Activated T-helper 2 cell treated with anti-CD3 and anti-CD28 coated beads, Interferon-gamma antibody, Interleukin-2, Interleukin-4, amounts not matched to agents 10 μg/mL and 5 μg/mL and 100 μg/mL, durations not matched to agents 14 hours and 24 hours and 36 hours (primary cell): ENCODE results near the gene ICAM1. TPM values are rescaled to one million over a fixed set of nuclear protein-coding genes. Genes with fewer than 3 reads are reported as not detected.

Source experiments
- DNase-seq: peaks from one replicate; pipeline ENCODE4 v3.0.0; 2021; ENCODE audit warnings: low spot score
- H3K27ac Mint-ChIP-seq: one replicate; pipeline ENCODE4 v1.8.0; 2021; ENCODE audit warnings: mixed read lengths
- H3K27me3 Mint-ChIP-seq: one replicate; pipeline ENCODE4 v1.8.0; 2021; ENCODE audit warnings: low read depth, mixed read lengths
- H3K36me3 Mint-ChIP-seq: one replicate; pipeline ENCODE4 v1.8.0; 2021; ENCODE audit warnings: low read depth, mixed read lengths
- H3K4me1 Mint-ChIP-seq: one replicate; pipeline ENCODE4 v1.8.0; 2021; ENCODE audit warnings: low read depth, mixed read lengths
- H3K4me3 Mint-ChIP-seq: one replicate; pipeline ENCODE4 v1.8.0; 2021; ENCODE audit warnings: low read depth, mild to moderate bottlenecking, moderate library complexity, mixed read lengths
- H3K9me3 Mint-ChIP-seq: one replicate; pipeline ENCODE4 v1.8.0; 2021; ENCODE audit warnings: mixed read lengths
- intact Hi-C: fragments of 100-400 bp; cut with micrococcal nuclease; formaldehyde crosslinking; loops from one replicate; pipeline ENCODE4 v1.15.1; 2023
- total RNA-seq: library from RNA; stranded (reverse); gene quantifications from 2 replicates; pipeline ENCODE4 v1.2.3, GENCODE V29; 2022

ICAM1 gene
- total RNA-seq, 1 donor from 2014 or later: 75.7 TPM

- intact Hi-C loops: loop anchor here (10.0 kb wide), 1 partner anchor 361 kb away; the partner anchor contains the start of gene ILF3
- peaks cover 44% of the 10 kb centered on the region for H3K4me1 Mint-ChIP-seq
- no peak overlapping the region for H3K27ac Mint-ChIP-seq
- H3K27me3 Mint-ChIP-seq: peaks cover 54% of the 10 kb centered on the region
- H3K9me3 Mint-ChIP-seq: no peaks in the 10 kb centered on the region
- peak overlapping the region; percentile 37 for H3K4me3 Mint-ChIP-seq
- H3K36me3 Mint-ChIP-seq: peaks cover 9% of the 10 kb centered on the region
- DNase-seq: no peak
Measured at GRCh38 chr19:10293637-10294367, 22.9 kb downstream of the ICAM1 start.

DNA sequence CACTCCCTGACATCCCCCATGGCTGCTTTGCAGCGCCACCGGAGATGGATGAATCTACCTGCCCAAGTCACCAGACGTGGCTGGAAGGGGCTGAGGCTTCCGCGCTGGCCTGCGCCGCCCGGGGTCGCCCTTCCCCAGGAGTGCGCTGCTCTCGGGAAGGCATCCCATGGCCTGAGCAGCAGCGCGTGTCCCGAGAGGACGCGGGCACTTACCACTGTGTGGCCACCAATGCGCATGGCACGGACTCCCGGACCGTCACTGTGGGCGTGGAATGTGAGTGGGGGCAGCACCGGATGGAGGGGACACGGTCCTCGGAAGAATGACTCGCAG, 23.4 kb downstream of the ICAM1 start:
- Mint-ChIP-seq H3K36me3 (peaks cover 9% of the 10 kb centered on the region), H3K4me3 (peak overlapping the region; percentile 2), H3K27ac (no peak overlapping the region), H3K27me3 (peaks cover 53% of the 10 kb centered on the region), H3K9me3 (no peaks in the 10 kb centered on the region), H3K4me1 (peaks cover 41% of the 10 kb centered on the region)
- DNase-seq: no peak
- intact Hi-C loops: loop anchor here (10.0 kb wide), 1 partner anchor 360 kb away; the partner anchor contains the start of gene ILF3

DNA sequence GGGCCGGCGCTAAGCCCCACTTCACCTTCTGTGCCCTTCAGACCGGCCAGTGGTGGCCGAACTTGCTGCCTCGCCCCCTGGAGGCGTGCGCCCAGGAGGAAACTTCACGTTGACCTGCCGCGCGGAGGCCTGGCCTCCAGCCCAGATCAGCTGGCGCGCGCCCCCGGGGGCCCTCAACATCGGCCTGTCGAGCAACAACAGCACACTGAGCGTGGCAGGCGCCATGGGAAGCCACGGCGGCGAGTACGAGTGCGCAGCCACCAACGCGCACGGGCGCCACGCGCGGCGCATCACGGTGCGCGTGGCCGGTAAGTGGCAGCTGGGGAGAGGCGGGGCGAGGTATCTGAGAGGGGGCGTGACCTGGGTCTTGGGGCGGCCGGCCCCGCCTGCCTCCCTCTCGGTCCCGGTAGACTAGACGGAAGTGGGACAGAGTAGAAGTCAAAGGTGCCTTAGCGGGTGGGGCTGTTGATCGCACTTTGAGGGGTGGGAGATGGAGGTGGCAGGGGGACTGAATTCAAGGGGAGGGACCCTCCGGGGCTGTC, 24.5 kb downstream of the ICAM1 start:
- intact Hi-C loops: loop anchor here (1.0 to 10.0 kb wide), 2 partner anchors 8 to 359 kb away; partner anchors contain the start of gene ILF3
- H3K27me3 Mint-ChIP-seq: peaks cover 51% of the 10 kb centered on the region
- no peaks in the 10 kb centered on the region for H3K9me3 Mint-ChIP-seq
- peak overlapping the region; percentile 69 for H3K4me3 Mint-ChIP-seq
- H3K4me1 Mint-ChIP-seq: peaks cover 35% of the 10 kb centered on the region
- no peak overlapping the region for H3K27ac Mint-ChIP-seq
- DNase-seq: peak; percentile 64
- peaks cover 9% of the 10 kb centered on the region for H3K36me3 Mint-ChIP-seq

- intact Hi-C loops: loop anchor here (1.0 to 10.0 kb wide), 2 partner anchors 9 to 359 kb away; partner anchors contain the start of gene ILF3
- peaks cover 46% of the 10 kb centered on the region for H3K27me3 Mint-ChIP-seq
- H3K36me3 Mint-ChIP-seq: peaks cover 9% of the 10 kb centered on the region
- H3K9me3 Mint-ChIP-seq: no peaks in the 10 kb centered on the region
- H3K4me3 Mint-ChIP-seq: peak overlapping the region; percentile 69
- no peak overlapping the region for H3K27ac Mint-ChIP-seq
- DNase-seq: no peak
- peaks cover 29% of the 10 kb centered on the region for H3K4me1 Mint-ChIP-seq
Measured at GRCh38 chr19:10295847-10296591, 25.1 kb downstream of the ICAM1 start.

- DNase-seq: no peak
- Mint-ChIP-seq H3K9me3 (no peaks in the 10 kb centered on the region), H3K4me1 (peaks cover 10% of the 10 kb centered on the region), H3K27ac (no peak overlapping the region), H3K4me3 (no peak overlapping the region), H3K36me3 (peaks cover 3% of the 10 kb centered on the region), H3K27me3 (peaks cover 18% of the 10 kb centered on the region)
- intact Hi-C loops: loop anchor here (10.0 kb wide), 1 partner anchor 355 kb away; the partner anchor contains the start of gene ILF3
Measured at GRCh38 chr19:10299545-10300458, 28.9 kb downstream of the ICAM1 start.

DNA sequence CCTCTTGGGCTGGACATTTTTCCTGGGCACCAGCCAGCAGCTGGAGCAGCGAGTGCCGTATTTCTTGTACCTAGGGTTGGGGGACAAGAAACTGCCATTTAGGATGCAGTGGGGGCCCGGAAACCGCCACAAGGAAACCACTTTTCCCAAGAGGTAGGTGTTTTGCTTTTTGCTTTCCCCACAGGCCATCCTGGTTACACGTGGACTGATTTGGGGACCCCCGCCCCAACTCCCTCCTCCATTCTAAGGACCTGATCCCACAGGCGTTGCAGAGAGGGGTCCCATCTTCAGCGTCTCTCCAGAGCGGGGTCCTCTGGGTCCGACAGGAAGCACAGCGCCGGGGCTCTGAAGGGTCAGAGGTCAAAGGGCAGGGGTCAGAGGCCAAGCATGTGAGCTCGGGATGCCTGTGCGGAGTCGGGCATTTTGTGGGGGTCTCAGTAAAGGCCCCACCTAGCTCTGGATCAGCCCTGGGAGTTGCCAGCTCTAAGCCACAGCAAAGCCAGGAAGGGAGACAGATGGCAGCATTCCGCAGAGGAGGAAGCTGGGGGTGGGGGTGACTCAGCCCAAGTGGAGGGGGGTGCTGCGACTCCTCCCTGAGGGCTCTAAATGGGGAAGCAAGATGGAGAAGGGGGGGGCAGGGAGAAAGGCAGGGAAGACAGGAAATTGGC, 34.4 kb downstream of the ICAM1 start:
- intact Hi-C loops: no loop called here
- H3K4me3 Mint-ChIP-seq: no peak overlapping the region
- peaks cover 4% of the 10 kb centered on the region for H3K27me3 Mint-ChIP-seq
- H3K27ac Mint-ChIP-seq: no peak overlapping the region
- no peak for DNase-seq
- no peaks in the 10 kb centered on the region for H3K9me3 Mint-ChIP-seq
- peaks cover 4% of the 10 kb centered on the region for H3K4me1 Mint-ChIP-seq
- H3K36me3 Mint-ChIP-seq: no peaks in the 10 kb centered on the region

- Mint-ChIP-seq H3K4me3 (no peak overlapping the region), H3K36me3 (no peaks in the 10 kb centered on the region), H3K9me3 (no peaks in the 10 kb centered on the region), H3K27ac (no peak overlapping the region), H3K4me1 (peaks cover 4% of the 10 kb centered on the region), H3K27me3 (peaks cover 3% of the 10 kb centered on the region)
- intact Hi-C loops: no loop called here
- DNase-seq: no peak
Measured at GRCh38 chr19:10306327-10306726, 35.4 kb downstream of the ICAM1 start.

DNA sequence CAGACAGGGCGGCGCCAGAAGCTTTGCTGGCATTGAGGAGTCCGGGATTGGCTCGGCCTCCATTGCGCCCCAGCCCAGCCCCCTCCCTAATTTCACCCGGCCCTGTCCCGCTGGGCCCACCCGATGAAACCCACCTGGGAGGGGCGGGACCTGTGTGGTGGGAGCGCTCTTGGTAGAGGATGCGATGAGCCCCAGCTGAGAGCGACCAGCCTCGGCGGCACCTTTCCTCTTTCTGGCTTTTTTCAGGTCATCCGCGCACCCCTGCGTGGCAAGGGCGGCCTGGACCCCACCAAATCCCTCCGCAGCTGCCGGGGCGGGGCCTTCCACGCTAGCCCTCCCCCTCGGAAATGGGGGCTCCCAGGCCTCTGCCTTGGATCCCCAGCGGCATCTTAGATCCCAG, 38.5 kb downstream of the ICAM1 start, which contains the start of gene ZGLP1:
ZGLP1 (minus strand) TSS at position 393 of the 400 bp plus-strand sequence.
- Mint-ChIP-seq H3K9me3 (no peaks in the 10 kb centered on the region), H3K4me3 (no peak within 1 kb of the TSS), H3K27me3 (no peaks in the 10 kb centered on the region), H3K4me1 (peaks cover 3% of the 10 kb centered on the region), H3K36me3 (no peaks in the 10 kb centered on the region), H3K27ac (no peak within 1 kb of the TSS)
- intact Hi-C loops: no loop called here
- DNase-seq: no peak

GRCh38 chr19:10315335-10316214, 44.7 kb downstream of the ICAM1 start, which contains the start of gene FDX2:
Gene FDX2 (minus strand): TSS chr19:10316015. CDS start chr19:10315996, 19 bp downstream.
- Mint-ChIP-seq H3K9me3 (no peaks in the 10 kb centered on the region), H3K36me3 (peaks cover 37% of the 10 kb centered on the region), H3K4me1 (peaks cover 10% of the 10 kb centered on the region), H3K4me3 (peak within 1 kb of the TSS; percentile 90), H3K27ac (peak within 1 kb of the TSS; percentile 70), H3K27me3 (no peaks in the 10 kb centered on the region)
- peak; percentile 87 for DNase-seq
- intact Hi-C loops: loop anchor here (2.0 kb wide), 1 partner anchor 17 kb away; the partner anchor contains the start of gene RAVER1

DNA sequence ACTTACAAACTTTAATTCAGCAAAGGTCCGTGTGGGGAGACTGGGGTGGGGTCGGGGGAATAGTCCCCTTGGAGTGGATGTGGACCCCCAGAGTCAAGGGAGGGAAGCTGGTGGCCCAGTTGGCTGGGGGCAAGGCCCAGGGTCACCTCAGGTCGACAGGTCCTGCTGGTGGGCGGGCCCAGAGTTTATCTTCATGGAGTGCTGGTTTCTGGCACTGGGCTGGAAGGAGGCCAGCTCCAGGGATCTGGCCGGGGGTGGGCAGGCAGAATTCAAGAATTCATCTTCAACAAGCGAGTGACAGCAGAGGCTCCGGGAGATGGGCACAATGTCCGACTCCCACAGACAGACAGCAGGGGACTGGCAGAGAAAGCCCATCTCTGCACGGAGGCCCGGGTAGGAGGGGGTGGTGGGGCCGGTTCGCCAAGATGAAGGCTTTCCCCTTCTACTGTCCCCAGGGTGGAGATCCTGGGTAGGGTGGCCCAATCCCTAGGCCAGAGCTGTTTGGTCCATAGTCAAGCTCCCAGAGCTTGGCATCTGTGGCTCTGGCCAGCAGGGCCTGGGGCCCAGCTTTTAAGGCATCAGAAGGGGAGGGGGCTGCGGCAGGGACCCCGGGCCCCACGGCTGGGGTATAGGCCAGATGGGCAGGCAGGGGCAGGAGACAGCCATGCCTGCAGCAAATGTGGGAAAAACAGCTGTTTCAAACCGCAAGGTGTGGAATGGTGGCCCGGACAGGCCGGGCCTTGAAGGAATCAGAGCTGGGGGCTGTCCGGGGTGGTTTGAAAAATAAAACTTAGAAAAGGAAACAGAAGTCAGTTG, 45.5 kb downstream of the ICAM1 start:
- H3K4me1 Mint-ChIP-seq: peaks cover 10% of the 10 kb centered on the region
- H3K27me3 Mint-ChIP-seq: no peaks in the 10 kb centered on the region

More for the DNA sequence above, 45.5 kb downstream of the ICAM1 start:
- no peak for DNase-seq
- peak overlapping the region; percentile 90 for H3K4me3 Mint-ChIP-seq
- peak overlapping the region; percentile 70 for H3K27ac Mint-ChIP-seq
- H3K36me3 Mint-ChIP-seq: peaks cover 37% of the 10 kb centered on the region
- intact Hi-C loops: loop anchor here (2.0 kb wide), 1 partner anchor 16 kb away; the partner anchor contains the start of gene RAVER1
- H3K9me3 Mint-ChIP-seq: no peaks in the 10 kb centered on the region
